SK-N-SH treated with all-trans-retinoic acid at 6 μM for 48 hours (cell line): Measurements from ENCODE around the gene CCDC170.

Experiments used
- ATAC-seq: fragments of 200-7000 bp; cut with Tn5 transposase; 3 replicates; pipeline ENCODE4 v1.9.1; 2020; ENCODE audit warnings: mild to moderate bottlenecking, moderate library complexity
- ARNTL ChIP-seq: fragments of 450-650 bp; formaldehyde crosslinking; IDR thresholded peaks from 2 replicates; pipeline ENCODE4 v1.5.0; 2020; ENCODE audit warnings: low read depth, mild to moderate bottlenecking, moderate library complexity, borderline replicate concordance
- BACH2 ChIP-seq: fragments of 250-450 bp; sonication (Bioruptor Pico); IDR thresholded peaks from 2 replicates; pipeline ENCODE4 v1.9.0; 2021; ENCODE audit warnings: mild to moderate bottlenecking, borderline replicate concordance
- CREB5 ChIP-seq: fragments of 250-450 bp; sonication (Bioruptor Pico); IDR thresholded peaks from 2 replicates; pipeline ENCODE4 v1.5.1; 2020; ENCODE audit warnings: low read depth, mild to moderate bottlenecking, moderate library complexity
- CSDC2 ChIP-seq: fragments of 250-450 bp; sonication (Bioruptor Pico); IDR thresholded peaks from 2 replicates; pipeline ENCODE4 v1.5.0; 2020; ENCODE audit warnings: mild to moderate bottlenecking, moderate library complexity
- CSRNP3 ChIP-seq: fragments of 250-450 bp; sonication (Bioruptor Pico); IDR thresholded peaks from 2 replicates; pipeline ENCODE4 v1.5.1; 2021; ENCODE audit warnings: mild to moderate bottlenecking, moderate library complexity
- ESRRG ChIP-seq: fragments of 250-450 bp; sonication (Bioruptor Pico); IDR thresholded peaks from 2 replicates; pipeline ENCODE4 v1.6.1; 2021; ENCODE audit warnings: mild to moderate bottlenecking
- GLIS3 ChIP-seq: fragments of 250-450 bp; sonication (Bioruptor Pico); IDR thresholded peaks from 2 replicates; pipeline ENCODE4 v1.5.0; 2020; ENCODE audit warnings: mild to moderate bottlenecking, moderate library complexity
- ISL1 ChIP-seq: fragments of 250-450 bp; sonication (Bioruptor Pico); IDR thresholded peaks from 2 replicates; pipeline ENCODE4 v2.1.2; 2022; ENCODE audit warnings: mild to moderate bottlenecking, moderate library complexity
- OSR1 ChIP-seq: fragments of 250-450 bp; sonication (Bioruptor Pico); IDR thresholded peaks from 2 replicates; pipeline ENCODE4 v1.8.0; 2022; ENCODE audit warnings: moderate library complexity, mild to moderate bottlenecking, inconsistent platforms
- PATZ1 ChIP-seq: fragments of 250-450 bp; sonication (Bioruptor Pico); IDR thresholded peaks from 2 replicates; pipeline ENCODE4 v1.8.0; 2020; ENCODE audit warnings: mild to moderate bottlenecking, moderate library complexity, borderline replicate concordance
- POU6F1 ChIP-seq: fragments of 250-450 bp; sonication (Bioruptor Pico); IDR thresholded peaks from 2 replicates; pipeline ENCODE4 v1.8.0; 2021; ENCODE audit warnings: low read depth, mild to moderate bottlenecking, moderate library complexity, borderline replicate concordance
- PPARA ChIP-seq: fragments of 250-450 bp; sonication (Bioruptor Pico); IDR thresholded peaks from 2 replicates; pipeline ENCODE4 v1.5.0; 2020; ENCODE audit warnings: mild to moderate bottlenecking, borderline replicate concordance
- RARB ChIP-seq: fragments of 250-450 bp; sonication (Bioruptor Pico); IDR thresholded peaks from 2 replicates; pipeline ENCODE4 v1.8.0; 2021; ENCODE audit warnings: mild to moderate bottlenecking, moderate library complexity
- SNAI2 ChIP-seq: fragments of 250-450 bp; sonication (Bioruptor Pico); IDR thresholded peaks from 2 replicates; pipeline ENCODE4 v1.5.0; 2020; ENCODE audit warnings: mild to moderate bottlenecking, moderate library complexity
- TCF4 ChIP-seq: fragments of 250-450 bp; sonication (Bioruptor Pico); IDR thresholded peaks from 2 replicates; pipeline ENCODE4 v1.8.0; 2021; ENCODE audit warnings: mild to moderate bottlenecking, moderate library complexity, borderline replicate concordance
- TOX ChIP-seq: fragments of 250-450 bp; sonication (Bioruptor Pico); IDR thresholded peaks from 2 replicates; pipeline ENCODE4 v1.8.0; 2021; ENCODE audit warnings: mild to moderate bottlenecking, moderate library complexity, borderline replicate concordance
- TSHZ2 ChIP-seq: fragments of 250-450 bp; sonication (Bioruptor Pico); IDR thresholded peaks from 2 replicates; pipeline ENCODE4 v1.5.0; 2020; ENCODE audit warnings: mild to moderate bottlenecking, moderate library complexity
- ZC3H10 ChIP-seq: fragments of 250-450 bp; sonication (Bioruptor Pico); IDR thresholded peaks from 2 replicates; pipeline ENCODE4 v1.5.1; 2021; ENCODE audit warnings: mild to moderate bottlenecking, moderate library complexity
- ZFP3 ChIP-seq: fragments of 250-450 bp; sonication (Bioruptor Pico); IDR thresholded peaks from 2 replicates; pipeline ENCODE4 v1.5.0; 2020; ENCODE audit warnings: mild to moderate bottlenecking, moderate library complexity
- ZFP30 ChIP-seq: fragments of 450-650 bp; formaldehyde crosslinking; IDR thresholded peaks from 2 replicates; pipeline ENCODE4 v1.5.0; 2022; ENCODE audit warnings: mild to moderate bottlenecking, moderate library complexity
- ZNF70 ChIP-seq: fragments of 450-650 bp; formaldehyde crosslinking; IDR thresholded peaks from 2 replicates; pipeline ENCODE4 v1.5.0; 2020; ENCODE audit warnings: mild to moderate bottlenecking, moderate library complexity
- ZNF8 ChIP-seq: fragments of 450-650 bp; formaldehyde crosslinking; IDR thresholded peaks from 2 replicates; pipeline ENCODE4 v1.5.0; 2020; ENCODE audit warnings: mild to moderate bottlenecking, moderate library complexity

The CCDC170 gene

GRCh38 chr6:151551223-151551857 lies 57.5 kb downstream of the CCDC170 start:
- TF ChIP-seq TOX (no peak), ZFP3 (CRISPR knock-in tag) (no peak), TSHZ2 (no peak), GLIS3 (CRISPR knock-in tag) (no peak), CSRNP3 (CRISPR knock-in tag) (no peak), ZC3H10 (no peak), ZFP30 (CRISPR knock-in tag) (no peak), ZNF70 (CRISPR knock-in tag) (no peak), TCF4 (CRISPR knock-in tag) (no peak), PATZ1 (CRISPR knock-in tag) (no peak), PPARA (CRISPR knock-in tag) (no peak), CREB5 (CRISPR knock-in tag) (no peak), ARNTL (no peak), SNAI2 (no peak)
- ATAC-seq = no peak

- TF ChIP-seq RARB (CRISPR knock-in tag) = no peak
These were observed 59.8 kb downstream of the CCDC170 start for GRCh38 chr6:151553416-151554165.

GRCh38 chr6:151561238-151561637 lies 67.4 kb downstream of the CCDC170 start:
- no peak for ATAC-seq
- TF ChIP-seq ESRRG (no peak), OSR1 (CRISPR knock-in tag) (no peak), GLIS3 (CRISPR knock-in tag) (no peak), SNAI2 (no peak)
- TF ChIP-seq, all 23 proteins: peak for 0

More at GRCh38 chr6:151553416-151554165, 59.8 kb downstream of the CCDC170 start:
- no peak for ATAC-seq

- no peak for ATAC-seq
These were observed 70.8 kb downstream of the CCDC170 start for GRCh38 chr6:151564654-151565053.

GRCh38 chr6:151565940-151566339 lies 72.1 kb downstream of the CCDC170 start:
- ATAC-seq = no peak
- TF ChIP-seq PPARA (CRISPR knock-in tag) (no peak), ISL1 (CRISPR knock-in tag) (no peak), POU6F1 (CRISPR knock-in tag) (no peak), ZNF8 (CRISPR knock-in tag) (no peak), OSR1 (CRISPR knock-in tag) (no peak), CSDC2 (CRISPR knock-in tag) (no peak), ZFP3 (CRISPR knock-in tag) (no peak), ZFP30 (CRISPR knock-in tag) (no peak), TOX (no peak), GLIS3 (CRISPR knock-in tag) (no peak), ESRRG (no peak), TCF4 (CRISPR knock-in tag) (no peak), SNAI2 (no peak), BACH2 (no peak), ZC3H10 (no peak), RARB (CRISPR knock-in tag) (no peak), CREB5 (CRISPR knock-in tag) (no peak)

More at GRCh38 chr6:151564654-151565053, 70.8 kb downstream of the CCDC170 start:
- no peak for TF ChIP-seq BACH2
